ENCODE data around the gene SLC25A26.

- TF ChIP-seq POLR2AphosphoS5 (IDR thresholded peaks at IDR 0.05; ENCODE audit: low read depth, low read length) (no peak), CTCF (IDR thresholded peaks at IDR 0.05) (no peak), TCF7L2 (IDR thresholded peaks at IDR 0.05; ENCODE audit: low read depth, low read length) (no peak)
These were observed 192.4 kb downstream of the SLC25A26 start for GRCh38 chr3:66413151-66413751.
